SK-N-SH treated with all-trans-retinoic acid at 6 μM for 48 hours (cell line): ENCODE results near the gene TRIM40.

ENCODE experiments used
- ARNTL ChIP-seq: fragments of 450-650 bp; formaldehyde crosslinking; IDR thresholded peaks from 2 replicates; pipeline ENCODE4 v1.5.0; 2020; ENCODE audit warnings: low read depth, mild to moderate bottlenecking, moderate library complexity, borderline replicate concordance
- ISL1 ChIP-seq: fragments of 250-450 bp; sonication (Bioruptor Pico); IDR thresholded peaks from 2 replicates; pipeline ENCODE4 v2.1.2; 2022; ENCODE audit warnings: mild to moderate bottlenecking, moderate library complexity
- PPARA ChIP-seq: fragments of 250-450 bp; sonication (Bioruptor Pico); IDR thresholded peaks from 2 replicates; pipeline ENCODE4 v1.5.0; 2020; ENCODE audit warnings: mild to moderate bottlenecking, borderline replicate concordance
- RARB ChIP-seq: fragments of 250-450 bp; sonication (Bioruptor Pico); IDR thresholded peaks from 2 replicates; pipeline ENCODE4 v1.8.0; 2021; ENCODE audit warnings: mild to moderate bottlenecking, moderate library complexity
- ZC3H10 ChIP-seq: fragments of 250-450 bp; sonication (Bioruptor Pico); IDR thresholded peaks from 2 replicates; pipeline ENCODE4 v1.5.1; 2021; ENCODE audit warnings: mild to moderate bottlenecking, moderate library complexity
- ZFP3 ChIP-seq: fragments of 250-450 bp; sonication (Bioruptor Pico); IDR thresholded peaks from 2 replicates; pipeline ENCODE4 v1.5.0; 2020; ENCODE audit warnings: mild to moderate bottlenecking, moderate library complexity
- ZFP30 ChIP-seq: fragments of 450-650 bp; formaldehyde crosslinking; IDR thresholded peaks from 2 replicates; pipeline ENCODE4 v1.5.0; 2022; ENCODE audit warnings: mild to moderate bottlenecking, moderate library complexity
- ZNF8 ChIP-seq: fragments of 450-650 bp; formaldehyde crosslinking; IDR thresholded peaks from 2 replicates; pipeline ENCODE4 v1.5.0; 2020; ENCODE audit warnings: mild to moderate bottlenecking, moderate library complexity

DNA sequence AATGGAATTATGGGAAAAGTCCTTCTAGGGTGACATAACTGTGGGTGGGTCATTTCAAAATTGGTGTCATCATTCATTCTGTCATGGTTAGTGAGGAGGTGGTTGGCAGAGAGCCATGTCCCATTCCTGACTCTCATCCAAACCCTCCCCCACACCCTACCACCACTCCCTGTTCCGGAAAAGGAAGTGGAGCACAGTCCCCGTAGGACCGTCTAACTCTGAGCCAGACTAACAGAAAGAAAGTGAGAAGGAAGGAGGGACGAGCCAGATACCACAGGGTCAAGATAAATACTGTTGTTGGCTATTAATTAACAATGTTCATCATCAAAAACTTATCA lies 20.3 kb downstream of the TRIM40 start:
- TF ChIP-seq ZNF8 (CRISPR knock-in tag) (no peak), ISL1 (CRISPR knock-in tag) (no peak), ZFP3 (no peak), PPARA (no peak), ZFP30 (CRISPR knock-in tag) (no peak), ZC3H10 (CRISPR knock-in tag) (no peak), RARB (CRISPR knock-in tag) (no peak), ARNTL (CRISPR knock-in tag) (no peak)
